Panc1 (cell line): ENCODE data around the gene UBE2A. TPM values are rescaled to one million over a fixed set of nuclear protein-coding genes. Genes with fewer than 3 reads are reported as not detected.

Source experiments
- ATAC-seq: fragments of 200-7000 bp; cut with Tn5 transposase; 2 replicates; pipeline ENCODE4 v1.9.1; 2020; ENCODE audit warnings: mild to moderate bottlenecking, moderate library complexity
- BruUV-seq: library from RNA; stranded (reverse); fragments of 400-500 nt; replicated peaks from 2 replicates; lab custom pipeline; 2021; lab: Mats Ljungman, UMichigan
- CTCF ChIA-PET: fragments of 300-600 bp; sonication (Branson Sonifier 250); formaldehyde crosslinking; loops from one replicate; lab custom pipeline; 2022; ENCODE audit warnings: antibody characterized with exemption; lab: Charles Lee
- POLR2A ChIA-PET: fragments of 300-600 bp; sonication (Branson Sonifier 250); formaldehyde crosslinking; loops from one replicate; lab custom pipeline; 2022; ENCODE audit warnings: antibody characterized with exemption; lab: Charles Lee
- DNase-seq: peaks from one replicate; pipeline ENCODE4 v3.0.0-alpha.2; 2010; ENCODE audit warnings: low read depth, low spot score
- H3K27ac ChIP-seq: 2 replicates; pipeline ENCODE4 v1.5.1; 2011; ENCODE audit warnings: mild to moderate bottlenecking, low read length, inconsistent platforms
- H3K27me3 ChIP-seq: fragments of 200-500 bp; sonication (Bioruptor generic); 2 replicates; pipeline ENCODE4 v1.6.0; 2014; ENCODE audit warnings: low read length, inconsistent platforms; ENCODE audit not compliant: control insufficient read depth, insufficient read depth
- H3K36me3 ChIP-seq: fragments of 200-500 bp; sonication (Bioruptor generic); 2 replicates; pipeline ENCODE4 v1.5.1; 2014; ENCODE audit warnings: inconsistent platforms, mild to moderate bottlenecking, low read length, moderate library complexity; ENCODE audit not compliant: control insufficient read depth, insufficient read depth
- H3K4me1 ChIP-seq: 2 replicates; pipeline ENCODE4 v1.5.1; 2011; ENCODE audit warnings: inconsistent platforms, mild to moderate bottlenecking, low read length, moderate library complexity; ENCODE audit not compliant: control insufficient read depth, insufficient read depth
- H3K4me3 ChIP-seq, 2 experiments: 2 replicates each; pipeline ENCODE4 v1.5.1; 2011 to 2012; ENCODE audit warnings: low read depth in 2 of 2, low read length in 2 of 2, mild to moderate bottlenecking in 2 of 2, inconsistent platforms in 1 of 2, moderate library complexity in 1 of 2
- H3K9me3 ChIP-seq: fragments of 200-500 bp; sonication (Bioruptor generic); 2 replicates; pipeline ENCODE4 v1.5.1; 2014; ENCODE audit warnings: low read depth, mild to moderate bottlenecking, inconsistent platforms, low read length, moderate library complexity; ENCODE audit not compliant: control insufficient read depth, insufficient read depth
- CTCF ChIP-seq: fragments of 450-650 bp; IDR thresholded peaks from 2 replicates; pipeline ENCODE4 v1.5.1; 2017; ENCODE audit warnings: mild to moderate bottlenecking
- POLR2AphosphoS5 ChIP-seq: IDR thresholded peaks from 2 replicates; pipeline ENCODE4 v1.6.1; 2012; ENCODE audit warnings: mild to moderate bottlenecking, low read depth, low read length, moderate library complexity
- SIN3A ChIP-seq: IDR thresholded peaks from 2 replicates; pipeline ENCODE4 v1.6.1; 2012; ENCODE audit warnings: low read depth, mild to moderate bottlenecking, low read length, moderate library complexity, borderline replicate concordance; ENCODE audit not compliant: insufficient read depth
- TCF7L2 ChIP-seq: IDR thresholded peaks from 2 replicates; pipeline ENCODE4 v1.6.1; 2011; ENCODE audit warnings: mild to moderate bottlenecking, low read depth, low read length, inconsistent platforms
- in situ Hi-C: cut with HindIII; loops from 2 replicates; pipeline ENCODE4 v1.10.0; 2016; ENCODE audit warnings: low sequenced_read_pairs, low pct_unique_long_range_greater_than_20kb
- intact Hi-C: fragments of 100-400 bp; cut with micrococcal nuclease; formaldehyde crosslinking; loops from one replicate; pipeline ENCODE4 v1.10.0; 2022; ENCODE audit not compliant: unreplicated experiment
- total RNA-seq: library from RNA; stranded (reverse); gene quantifications from one replicate; pipeline ENCODE4 v1.2.1, GENCODE V29; 2021; ENCODE audit not compliant: unreplicated experiment
- TF ChIP-seq, protein P1 (sequence below), 2 experiments: IDR thresholded peaks; 2 replicates each; pipeline ENCODE4 v1.6.1; 2011 to 2012; ENCODE audit warnings: low read depth in 2 of 2, control low read depth in 1 of 2, low read length in 1 of 2, mild to moderate bottlenecking in 1 of 2, moderate library complexity in 1 of 2; ENCODE audit not compliant: insufficient read depth in 1 of 2

The UBE2A gene
- total RNA-seq, 1 experiment from 2014 or later, result 110 TPM

DNA sequence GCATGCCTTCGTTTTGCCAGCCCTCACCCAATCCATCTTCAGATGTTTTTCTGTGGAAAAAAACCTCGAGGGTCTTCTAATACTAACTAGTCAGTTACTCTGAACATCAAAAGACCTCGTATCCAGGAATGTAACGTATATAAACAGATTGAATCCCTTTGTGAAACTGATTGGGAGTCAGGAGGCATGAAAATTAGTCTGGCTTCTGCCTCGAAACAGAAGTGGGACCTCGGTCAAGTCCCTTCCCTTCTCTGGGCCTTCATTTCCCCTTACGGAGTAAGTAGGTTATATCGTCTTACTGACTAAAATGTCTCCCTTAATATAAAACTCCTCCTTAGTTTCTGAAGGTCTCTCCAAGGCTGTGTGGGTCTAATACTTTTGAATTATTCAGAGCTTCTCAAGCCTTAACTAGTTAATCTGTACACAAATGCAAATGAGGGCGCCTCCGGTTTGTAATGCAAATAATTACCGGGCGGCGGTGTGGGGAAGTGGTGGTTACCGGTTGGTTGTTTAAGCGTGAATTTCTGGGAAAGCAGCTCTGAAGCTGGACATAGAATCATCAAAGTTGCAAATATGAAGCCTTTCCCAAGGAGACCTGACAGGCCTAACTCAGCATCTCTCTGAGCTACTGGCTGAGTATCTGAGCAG lies 43.3 kb downstream of the UBE2A start:
- TSS peak; percentile 88 for BruUV-seq
- POLR2A ChIA-PET, result no interaction called here
- no peak overlapping the region for H3K4me3 ChIP-seq
- in situ Hi-C loops (no loop called here), intact Hi-C loops (loop anchor here (10.0 kb wide), 2 partner anchors 107 to 137 kb away; partner anchors contain the start of gene SOWAHD)
- no peak overlapping the region for H3K27ac ChIP-seq
- CTCF ChIA-PET, result no interaction called here
- no peaks in the 10 kb centered on the region for H3K36me3 ChIP-seq
- H3K4me1 ChIP-seq, result peaks cover 2% of the 10 kb centered on the region
- DNase-seq (no peak), ATAC-seq (no peak)
- no peaks in the 10 kb centered on the region for H3K9me3 ChIP-seq
- no peaks in the 10 kb centered on the region for H3K27me3 ChIP-seq
- TF ChIP-seq TCF7L2, result no peak
- no peak for TF ChIP-seq POLR2AphosphoS5
- TF ChIP-seq CTCF, result no peak
- TF ChIP-seq SIN3A, result no peak
- TF ChIP-seq, protein P1, sequence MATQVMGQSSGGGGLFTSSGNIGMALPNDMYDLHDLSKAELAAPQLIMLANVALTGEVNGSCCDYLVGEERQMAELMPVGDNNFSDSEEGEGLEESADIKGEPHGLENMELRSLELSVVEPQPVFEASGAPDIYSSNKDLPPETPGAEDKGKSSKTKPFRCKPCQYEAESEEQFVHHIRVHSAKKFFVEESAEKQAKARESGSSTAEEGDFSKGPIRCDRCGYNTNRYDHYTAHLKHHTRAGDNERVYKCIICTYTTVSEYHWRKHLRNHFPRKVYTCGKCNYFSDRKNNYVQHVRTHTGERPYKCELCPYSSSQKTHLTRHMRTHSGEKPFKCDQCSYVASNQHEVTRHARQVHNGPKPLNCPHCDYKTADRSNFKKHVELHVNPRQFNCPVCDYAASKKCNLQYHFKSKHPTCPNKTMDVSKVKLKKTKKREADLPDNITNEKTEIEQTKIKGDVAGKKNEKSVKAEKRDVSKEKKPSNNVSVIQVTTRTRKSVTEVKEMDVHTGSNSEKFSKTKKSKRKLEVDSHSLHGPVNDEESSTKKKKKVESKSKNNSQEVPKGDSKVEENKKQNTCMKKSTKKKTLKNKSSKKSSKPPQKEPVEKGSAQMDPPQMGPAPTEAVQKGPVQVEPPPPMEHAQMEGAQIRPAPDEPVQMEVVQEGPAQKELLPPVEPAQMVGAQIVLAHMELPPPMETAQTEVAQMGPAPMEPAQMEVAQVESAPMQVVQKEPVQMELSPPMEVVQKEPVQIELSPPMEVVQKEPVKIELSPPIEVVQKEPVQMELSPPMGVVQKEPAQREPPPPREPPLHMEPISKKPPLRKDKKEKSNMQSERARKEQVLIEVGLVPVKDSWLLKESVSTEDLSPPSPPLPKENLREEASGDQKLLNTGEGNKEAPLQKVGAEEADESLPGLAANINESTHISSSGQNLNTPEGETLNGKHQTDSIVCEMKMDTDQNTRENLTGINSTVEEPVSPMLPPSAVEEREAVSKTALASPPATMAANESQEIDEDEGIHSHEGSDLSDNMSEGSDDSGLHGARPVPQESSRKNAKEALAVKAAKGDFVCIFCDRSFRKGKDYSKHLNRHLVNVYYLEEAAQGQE (IDR thresholded peaks at IDR 0.05; ENCODE audit: insufficient read depth in 1 of 2, low read depth in 2 of 2, low read length in 1 of 2), result no peak

GRCh38 chrX:119618439-119618838 lies 44.1 kb downstream of the UBE2A start:
- no peak overlapping the region for H3K4me3 ChIP-seq
- intact Hi-C loops (loop anchor here (10.0 kb wide), 2 partner anchors 106 to 136 kb away; partner anchors contain the start of gene SOWAHD), in situ Hi-C loops (no loop called here)
- H3K27ac ChIP-seq, result no peak overlapping the region
- TF ChIP-seq POLR2AphosphoS5, result no peak
- CTCF ChIA-PET, result no interaction called here
- H3K27me3 ChIP-seq, result no peaks in the 10 kb centered on the region
- no peaks in the 10 kb centered on the region for H3K9me3 ChIP-seq
- no TSS peak for BruUV-seq
- H3K36me3 ChIP-seq, result no peaks in the 10 kb centered on the region
- H3K4me1 ChIP-seq, result peaks cover 5% of the 10 kb centered on the region
- DNase-seq (no peak), ATAC-seq (no peak)
- POLR2A ChIA-PET, result no interaction called here
